HepG2 (cell line): ENCODE results near the gene FAM89B. TPM values are rescaled to one million over a fixed set of nuclear protein-coding genes. Genes with fewer than 3 reads are reported as not detected.

ENCODE experiments used
- BRD4 ChIP-seq: sonication (generic); formaldehyde crosslinking; IDR thresholded peaks from 2 replicates; pipeline ENCODE4 v1.4.0; 2020; ENCODE audit warnings: missing genetic modification reagents
- CENPBD1 ChIP-seq: sonication (generic); formaldehyde crosslinking; IDR thresholded peaks from 2 replicates; pipeline ENCODE4 v1.8.0; 2022; ENCODE audit warnings: missing genetic modification reagents, low read depth, mild to moderate bottlenecking, borderline replicate concordance
- CREM ChIP-seq, 2 experiments: sonication (generic) in 1 of 2; formaldehyde crosslinking in 1 of 2; IDR thresholded peaks; 2 replicates each; pipeline versions ENCODE4 v1.4.0 to v1.6.1; 2016 to 2020; ENCODE audit warnings: antibody characterized with exemption in 1 of 2, mild to moderate bottlenecking in 1 of 2, missing genetic modification reagents in 1 of 2
- ETV6 ChIP-seq: sonication (generic); formaldehyde crosslinking; conservative IDR thresholded peaks from 2 replicates; pipeline ENCODE4 v1.4.0; 2020; ENCODE audit warnings: missing genetic modification reagents
- FOXA1 ChIP-seq, 2 experiments: fragments of 450-650 bp in 1 of 2; sonication (generic) in 1 of 2; formaldehyde crosslinking in 1 of 2; IDR thresholded peaks; 2 replicates each; pipeline versions ENCODE4 v1.4.0 to v1.6.1; 2016 to 2020; ENCODE audit warnings: missing genetic modification reagents in 1 of 2
- HHEX ChIP-seq: IDR thresholded peaks from 2 replicates; pipeline ENCODE4 v1.6.1; 2016; ENCODE audit warnings: control low read depth
- HMGXB4 ChIP-seq, 2 experiments: sonication (generic) in 1 of 2; formaldehyde crosslinking in 1 of 2; IDR thresholded peaks; 2 replicates each; pipeline versions ENCODE4 v1.4.0 to v1.6.1; 2018 to 2020; ENCODE audit warnings: missing genetic modification reagents in 2 of 2, borderline replicate concordance in 1 of 2, low read depth in 1 of 2, mild to moderate bottlenecking in 1 of 2, missing biosample characterization in 1 of 2
- HNF4A ChIP-seq: sonication (generic); formaldehyde crosslinking; IDR thresholded peaks from 2 replicates; pipeline ENCODE4 v1.4.0; 2020; ENCODE audit warnings: missing genetic modification reagents
- JUND ChIP-seq: sonication (generic); formaldehyde crosslinking; IDR thresholded peaks from 2 replicates; pipeline ENCODE4 v1.8.0; 2022; ENCODE audit warnings: mild to moderate bottlenecking, missing genetic modification reagents
- MAFK ChIP-seq, 2 experiments: IDR thresholded peaks in 1 of 2; conservative IDR thresholded peaks in 1 of 2; 2 replicates each; pipeline ENCODE4 v1.6.1; 2011; ENCODE audit warnings: improper control_type of control experiment in 2 of 2, low read length in 2 of 2
- NFKB2 ChIP-seq: sonication (generic); formaldehyde crosslinking; IDR thresholded peaks from 2 replicates; pipeline ENCODE4 v1.4.0; 2020; ENCODE audit warnings: missing genetic modification reagents, borderline replicate concordance
- PRDM4 ChIP-seq: sonication (generic); formaldehyde crosslinking; IDR thresholded peaks from 2 replicates; pipeline ENCODE4 v1.9.0; 2021; ENCODE audit warnings: missing genetic modification reagents, borderline replicate concordance
- RBFOX2 ChIP-seq: fragments of 200-400 bp; formaldehyde crosslinking; IDR thresholded peaks from 2 replicates; pipeline ENCODE4 v1.6.1; 2017; ENCODE audit warnings: low read depth, mild to moderate bottlenecking, low read length
- SMAD9 ChIP-seq: sonication (generic); formaldehyde crosslinking; IDR thresholded peaks from 2 replicates; pipeline ENCODE4 v1.5.1; 2020; ENCODE audit warnings: mild to moderate bottlenecking, missing genetic modification reagents
- SOX5 ChIP-seq: IDR thresholded peaks from 2 replicates; pipeline ENCODE4 v1.6.1; 2016; ENCODE audit warnings: borderline replicate concordance
- TBP ChIP-seq: sonication (generic); formaldehyde crosslinking; IDR thresholded peaks from 2 replicates; pipeline ENCODE4 v1.5.0; 2020; ENCODE audit warnings: missing genetic modification reagents
- THAP9 ChIP-seq: sonication (generic); formaldehyde crosslinking; IDR thresholded peaks from 2 replicates; pipeline ENCODE4; 2020; ENCODE audit warnings: missing genetic modification reagents, mild to moderate bottlenecking, borderline replicate concordance
- ZFP37 ChIP-seq: sonication (generic); formaldehyde crosslinking; IDR thresholded peaks from 2 replicates; pipeline ENCODE4 v1.4.0; 2020; ENCODE audit warnings: missing genetic modification reagents, borderline replicate concordance
- ZFP90 ChIP-seq: sonication (generic); formaldehyde crosslinking; IDR thresholded peaks from 2 replicates; pipeline ENCODE4 v1.8.0; 2022; ENCODE audit warnings: missing genetic modification reagents, mild to moderate bottlenecking, inconsistent platforms, borderline replicate concordance
- ZNF468 ChIP-seq: sonication (generic); formaldehyde crosslinking; IDR thresholded peaks from 2 replicates; pipeline ENCODE4 v1.8.0; 2022; ENCODE audit warnings: mild to moderate bottlenecking, moderate library complexity, missing genetic modification reagents
- ZNF546 ChIP-seq: sonication (generic); formaldehyde crosslinking; conservative IDR thresholded peaks from 2 replicates; pipeline ENCODE4 v1.8.1; 2023; ENCODE audit warnings: mild to moderate bottlenecking, missing genetic modification reagents
- ZNF570 ChIP-seq: sonication (generic); formaldehyde crosslinking; IDR thresholded peaks from 2 replicates; pipeline ENCODE4 v1.4.0; 2020; ENCODE audit warnings: mild to moderate bottlenecking, missing genetic modification reagents, borderline replicate concordance
- ZNF790 ChIP-seq: sonication (generic); formaldehyde crosslinking; IDR thresholded peaks from 2 replicates; pipeline ENCODE4 v1.8.0; 2022; ENCODE audit warnings: missing genetic modification reagents, mild to moderate bottlenecking, borderline replicate concordance
- ZSCAN31 ChIP-seq: sonication (generic); formaldehyde crosslinking; IDR thresholded peaks from 2 replicates; pipeline ENCODE4 v1.5.0; 2020; ENCODE audit warnings: low read depth, mild to moderate bottlenecking, missing genetic modification reagents
- polyA plus RNA-seq, 8 experiments: library from polyadenylated mRNA; depleted of rRNA in 3 of 8; stranded (reverse) in 7 of 8; unstranded in 1 of 8; fragments of >200 nt; fragmentation: Illumina TruSeq in 4 of 8; extraction: Trizol in 4 of 8; gene quantifications; 2 replicates each; pipeline versions ENCODE4 v1.2.1 to v1.2.3, GENCODE V29; 2011 to 2016; ENCODE audit warnings: low read depth in 4 of 8, missing spikeins in 1 of 8, mixed read lengths in 1 of 8; ENCODE audit not compliant: insufficient read depth in 1 of 8
- total RNA-seq, 5 experiments: library from RNA; depleted of rRNA; stranded (reverse); fragments of >200 nt; fragmentation: Illumina TruSeq; extraction: Trizol; gene quantifications; 2 replicates each; pipeline ENCODE4 v1.2.3, GENCODE V29; 2016; ENCODE audit warnings: low read depth in 1 of 5

The FAM89B gene
- total and polyA plus RNA-seq, 2 of the 13 experiments (the other 11 are each of a cell fraction or from before 2014, with no cell fraction given), result 5.7 to 8.0 TPM

- TF ChIP-seq HHEX (CRISPR knock-in tag) (no peak), TBP (CRISPR knock-in tag) (no peak), THAP9 (no peak), ZFP90 (no peak), ZSCAN31 (CRISPR knock-in tag) (no peak), HNF4A (CRISPR knock-in tag) (peak; percentile 89), SMAD9 (CRISPR knock-in tag) (no peak), FOXA1 (IDR thresholded peaks at IDR 0.05) (no peak), FOXA1 (CRISPR knock-in tag; IDR thresholded peaks at IDR 0.05) (peak; percentile 8; the same call in 1 of the 2 replicates), RBFOX2 (no peak), ZNF790 (no peak), ZFP37 (CRISPR knock-in tag) (no peak), ETV6 (no peak), NFKB2 (CRISPR knock-in tag) (no peak), ZNF468 (CRISPR knock-in tag) (no peak), ZNF546 (no peak), JUND (CRISPR knock-in tag) (no peak; the same call in 1 of the 2 replicates), CREM (IDR thresholded peaks at IDR 0.05) (peak; percentile 47; the same call in 1 of the 2 replicates), CREM (CRISPR knock-in tag; IDR thresholded peaks at IDR 0.05) (no peak), ZNF570 (CRISPR knock-in tag) (no peak), MAFK (conservative IDR thresholded peaks at IDR 0.05 in 1 of 2, IDR thresholded peaks at IDR 0.05 in 1 of 2; ENCODE audit: low read length in 2 of 2) (no peak), PRDM4 (CRISPR knock-in tag) (no peak), CENPBD1 (CRISPR knock-in tag) (no peak), HMGXB4 (CRISPR knock-in tag; IDR thresholded peaks at IDR 0.05; ENCODE audit: borderline replicate concordance in 1 of 2, low read depth in 1 of 2) (no peak), BRD4 (no peak), SOX5 (no peak)
These were observed 44.2 kb downstream of the FAM89B start (continued) for GRCh38 chr11:65616575-65617001.
